Adrenal gland (tissue), 5 donors: ENCODE data around the gene SGMS1.

ENCODE experiments used
- CTCF ChIP-seq, 6 experiments: fragments of 450-650 bp in 4 of 6; fragments of 200-600 bp in 2 of 6; sonication (generic) in 1 of 6; IDR thresholded peaks; 1 replicate in 5 of 6; 2 replicates in 1 of 6; pipeline versions ENCODE4 v1.5.1 to v1.8.0; 2016 to 2021; ENCODE audit warnings: antibody characterized with exemption in 6 of 6, mild to moderate bottlenecking in 2 of 6, moderate library complexity in 1 of 6
- POLR2A ChIP-seq, 2 donors: fragments of 450-650 bp; IDR thresholded peaks; one replicate each; pipeline ENCODE4 v1.6.1; 2017; ENCODE audit warnings: antibody characterized with exemption in 2 of 2, mild to moderate bottlenecking in 2 of 2, moderate library complexity in 1 of 2
- donor health status: DM: no; HTN: no; CAD: no.

DNA sequence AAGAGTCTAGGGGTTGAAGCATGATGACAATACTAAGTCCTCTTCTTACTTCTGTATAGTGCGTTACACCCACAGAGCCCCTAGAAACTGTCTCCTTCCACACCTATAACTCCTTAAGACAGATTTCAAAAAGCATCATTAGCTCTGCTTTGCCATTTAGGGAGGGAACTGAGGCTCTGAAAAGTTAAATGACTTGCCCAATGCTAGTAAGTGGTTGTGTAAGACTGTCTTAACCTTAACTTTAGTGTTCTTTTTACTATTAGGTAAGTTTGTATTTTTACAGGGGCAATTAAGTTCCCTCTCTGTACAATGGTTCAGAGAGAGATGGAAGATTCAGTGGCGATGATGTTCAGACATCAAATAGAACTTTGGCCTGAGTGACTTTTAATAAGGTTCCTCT, 299.7 kb downstream of the SGMS1 start:
- TF ChIP-seq POLR2A (IDR thresholded peaks at IDR 0.05) (no peak), CTCF (IDR thresholded peaks at IDR 0.05) (no peak)
